NCI-H2171 (cell line): ENCODE measurements around the gene PPM1L.

ENCODE experiments used
- DNase-seq: peaks from one replicate; lab custom pipeline; 2025; lab: John Stamatoyannopoulos, UW

Gene PPM1L

GRCh38 chr3:160765211-160765610 is 9.2 kb downstream of the PPM1L start:
- no peak for DNase-seq

- no peak for DNase-seq
These were observed 12.0 kb downstream of the PPM1L start for GRCh38 chr3:160768031-160768430.

- no peak for DNase-seq
These were observed 12.9 kb downstream of the PPM1L start for GRCh38 chr3:160768918-160769317.

DNA sequence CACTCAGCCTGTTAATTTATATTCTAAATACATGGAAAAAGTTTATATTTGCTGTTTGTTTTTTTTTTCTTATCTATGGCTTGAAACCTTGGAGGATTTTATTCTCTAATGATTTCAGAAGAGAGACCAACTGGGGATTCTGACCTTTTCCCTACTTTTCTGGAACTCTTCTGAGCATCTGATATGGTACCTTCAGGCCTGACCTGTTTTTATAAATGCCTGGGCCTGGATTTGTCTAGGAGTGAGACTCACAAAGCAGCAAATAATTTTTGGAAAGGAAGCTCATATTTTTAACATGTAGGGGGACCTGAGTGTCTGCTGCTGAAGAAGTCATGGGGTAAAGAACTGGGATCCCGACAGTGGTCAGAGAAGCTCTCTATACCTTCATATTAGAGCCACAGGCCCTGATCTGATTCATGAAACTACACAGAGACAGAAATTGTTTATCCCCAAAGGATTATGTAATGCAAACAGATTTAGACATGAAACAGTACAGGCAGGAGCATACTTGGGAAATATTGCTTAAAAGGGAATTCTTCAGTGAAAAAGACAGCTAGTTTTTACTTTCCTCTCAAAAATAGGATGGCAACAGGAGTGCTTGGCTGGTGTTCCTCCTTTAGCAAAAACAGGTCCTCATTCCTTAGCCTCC is 15.9 kb downstream of the PPM1L start:
- no peak for DNase-seq

GRCh38 chr3:160773722-160774121 is 17.7 kb downstream of the PPM1L start:
- no peak for DNase-seq

GRCh38 chr3:160774172-160774571 is 18.1 kb downstream of the PPM1L start:
- DNase-seq = no peak

DNA sequence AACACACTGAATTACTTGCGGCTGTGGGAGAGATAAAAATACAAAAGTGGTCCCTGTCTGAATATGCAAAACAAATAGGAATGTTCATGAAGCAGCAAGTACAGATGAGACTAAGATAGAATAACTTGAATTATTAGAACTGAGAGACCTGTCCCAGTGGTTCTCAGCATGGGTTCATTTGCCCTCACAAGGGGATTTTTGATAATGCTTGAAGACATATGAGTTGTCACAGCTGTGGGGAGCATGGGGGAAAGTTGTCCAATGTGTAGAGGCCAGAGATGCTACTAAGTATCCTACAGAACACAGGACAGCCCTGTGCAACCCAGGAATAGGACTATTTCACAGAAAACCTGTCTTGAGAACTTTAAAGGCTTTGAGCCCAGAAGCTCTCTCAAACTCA is 22.4 kb downstream of the PPM1L start:
- DNase-seq = no peak

DNA sequence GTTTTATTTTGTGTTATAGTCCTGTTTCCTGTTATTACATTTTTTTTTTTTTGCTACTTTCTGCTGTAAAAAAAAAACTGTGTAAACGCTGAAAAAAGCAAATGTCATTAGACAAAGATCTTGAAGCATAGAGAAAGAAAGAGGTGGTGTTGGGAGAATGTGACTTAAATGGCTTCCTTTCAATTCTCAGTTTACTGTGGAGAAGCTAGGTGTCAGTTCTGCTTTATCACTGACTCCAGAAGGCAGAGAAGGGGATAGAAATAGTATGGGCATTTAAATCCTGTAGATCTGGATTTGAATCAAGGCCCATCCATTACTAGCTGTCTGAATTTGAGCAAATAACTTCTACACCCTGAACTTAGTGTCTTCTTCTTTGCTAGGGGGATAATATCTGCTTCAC is 23.0 kb downstream of the PPM1L start:
- no peak for DNase-seq

DNA sequence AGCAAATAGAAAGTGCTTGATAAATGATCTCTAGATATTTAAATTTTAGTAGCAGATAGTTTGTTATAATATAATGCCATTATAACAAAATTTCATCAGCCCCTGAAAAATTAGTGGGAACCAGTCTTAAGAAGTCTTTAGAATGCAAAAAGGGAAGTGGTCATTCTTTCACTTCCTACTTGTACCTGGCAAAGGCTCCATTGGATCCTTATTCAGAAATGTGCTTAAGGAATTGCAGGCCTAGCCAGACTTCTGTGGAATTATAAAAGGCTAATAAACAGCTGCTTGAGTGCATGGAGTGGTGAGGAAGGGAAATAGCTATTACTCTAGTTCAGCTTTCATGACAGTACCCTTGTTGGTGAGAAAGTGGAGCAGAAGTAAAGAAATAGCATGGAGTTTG is 24.2 kb downstream of the PPM1L start:
- no peak for DNase-seq

- no peak for DNase-seq
These were observed 25.4 kb downstream of the PPM1L start for GRCh38 chr3:160781402-160781801.

DNA sequence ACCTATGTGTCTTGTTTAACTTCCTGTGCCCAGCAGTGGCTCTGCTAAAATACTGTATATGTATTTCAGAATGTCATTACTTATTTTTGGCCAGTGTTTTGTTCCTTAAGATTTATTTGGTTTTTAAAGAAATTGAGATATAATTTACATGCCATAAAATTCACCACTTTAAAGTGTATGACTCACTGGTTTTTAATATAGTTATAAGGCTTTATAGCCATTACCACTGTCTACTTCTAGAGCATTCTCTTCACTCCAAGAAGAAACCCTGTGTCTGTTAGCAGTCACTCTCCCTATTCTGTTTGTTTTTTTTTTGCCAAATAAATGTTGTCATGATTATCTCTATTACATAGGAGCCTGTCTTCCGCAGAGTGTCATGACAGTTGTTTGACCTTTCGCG is 25.8 kb downstream of the PPM1L start:
- DNase-seq = no peak

GRCh38 chr3:160784853-160785252 is 28.8 kb downstream of the PPM1L start:
- no peak for DNase-seq

DNA sequence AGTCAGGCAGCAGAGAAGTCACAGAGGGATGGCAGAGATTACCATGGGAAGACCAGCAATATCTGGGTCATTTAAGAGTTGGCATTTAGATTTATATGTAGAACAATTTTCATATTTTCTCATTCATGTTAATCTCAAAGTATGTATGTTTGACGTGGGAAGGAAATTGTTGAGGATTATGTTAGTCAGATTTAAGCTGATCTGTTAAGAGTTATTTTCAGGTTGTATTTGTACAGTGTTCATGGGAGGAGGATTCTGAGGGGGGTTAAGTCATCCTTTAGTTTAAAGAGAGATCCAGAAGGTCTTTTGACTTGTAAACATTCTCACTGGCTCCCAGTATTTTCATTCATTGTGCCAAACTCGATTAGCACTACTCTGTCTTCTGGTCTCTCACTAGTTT is 34.7 kb downstream of the PPM1L start:
- DNase-seq = no peak

DNA sequence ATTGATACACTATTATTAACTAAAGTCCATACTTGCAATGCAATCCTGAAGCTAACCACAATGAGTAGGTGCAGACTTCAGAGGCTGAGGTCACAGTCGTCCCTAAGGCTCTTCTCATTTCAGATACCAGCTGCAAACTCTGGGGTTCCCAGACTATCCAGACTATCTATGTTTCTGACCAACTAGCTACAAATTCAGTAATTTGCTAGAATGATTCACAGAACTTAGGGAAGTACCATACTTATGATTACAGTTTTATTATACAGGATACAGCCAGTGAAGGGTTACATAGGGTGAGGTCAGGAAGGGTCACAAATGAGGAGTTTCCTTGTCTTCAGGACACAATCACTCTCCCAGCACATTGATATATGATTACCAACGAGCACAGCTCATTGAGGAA is 36.5 kb downstream of the PPM1L start:
- DNase-seq = no peak

DNA sequence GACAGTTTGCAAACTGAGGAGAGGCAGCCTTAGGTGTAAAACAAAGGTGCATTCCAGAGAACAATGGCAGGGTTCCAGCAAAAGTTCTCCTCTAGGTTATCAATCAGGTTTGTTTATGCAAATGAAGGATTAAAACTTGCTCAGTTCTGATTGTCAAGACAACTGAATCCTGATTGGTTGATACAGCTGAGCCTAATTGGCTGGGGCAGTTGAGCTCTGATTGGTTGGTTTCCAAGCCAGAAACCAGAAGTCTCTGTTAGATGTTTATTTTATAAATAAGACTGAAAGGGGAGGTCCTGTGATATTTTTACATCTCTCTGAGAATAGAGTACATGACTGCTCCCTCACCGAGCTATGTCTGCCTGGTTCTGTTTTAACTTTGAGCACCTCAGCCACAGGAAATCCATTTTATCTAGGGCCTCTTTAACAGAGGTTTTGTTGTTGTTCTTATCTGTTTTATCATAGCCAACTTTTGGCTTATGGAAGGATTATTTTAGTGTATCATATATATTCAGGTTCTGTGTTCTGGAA is 37.8 kb downstream of the PPM1L start:
- DNase-seq = no peak

DNA sequence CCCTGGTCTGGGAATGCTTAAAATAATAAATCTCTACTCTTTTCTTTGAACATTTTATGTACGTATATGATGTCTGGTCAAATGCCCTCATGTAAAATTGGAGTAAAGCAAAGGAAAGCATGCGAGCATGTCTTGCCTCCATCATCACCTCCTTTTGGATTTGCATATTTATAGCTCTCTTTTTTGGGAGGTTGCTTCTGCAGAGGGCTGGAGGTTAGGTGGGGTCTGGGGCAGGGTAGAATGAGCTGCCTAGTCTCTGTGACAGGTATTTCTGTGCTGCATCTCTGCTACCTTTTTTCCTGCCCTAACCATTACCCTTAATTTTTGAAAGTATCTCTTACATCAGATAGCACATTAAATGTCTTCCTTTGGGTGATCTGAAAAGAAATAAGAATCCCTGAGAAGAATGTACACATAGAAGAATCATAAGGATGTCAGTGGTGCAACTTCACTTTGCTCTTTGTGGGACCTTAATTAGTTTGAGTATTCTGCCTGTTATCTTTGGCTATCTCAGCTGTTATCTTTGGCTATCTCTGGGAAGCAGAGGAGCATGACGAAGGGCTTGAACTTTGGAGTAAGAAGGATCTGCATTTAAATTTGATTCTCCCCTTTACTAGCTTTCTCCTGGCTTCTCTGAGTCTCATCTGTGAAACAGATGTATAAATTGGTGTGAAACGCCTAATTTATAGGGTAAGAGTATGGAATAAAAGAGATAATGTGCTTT is 40.2 kb downstream of the PPM1L start:
- no peak for DNase-seq

- DNase-seq = peak; percentile 16
These were observed 40.8 kb downstream of the PPM1L start for GRCh38 chr3:160796813-160797164.

DNA sequence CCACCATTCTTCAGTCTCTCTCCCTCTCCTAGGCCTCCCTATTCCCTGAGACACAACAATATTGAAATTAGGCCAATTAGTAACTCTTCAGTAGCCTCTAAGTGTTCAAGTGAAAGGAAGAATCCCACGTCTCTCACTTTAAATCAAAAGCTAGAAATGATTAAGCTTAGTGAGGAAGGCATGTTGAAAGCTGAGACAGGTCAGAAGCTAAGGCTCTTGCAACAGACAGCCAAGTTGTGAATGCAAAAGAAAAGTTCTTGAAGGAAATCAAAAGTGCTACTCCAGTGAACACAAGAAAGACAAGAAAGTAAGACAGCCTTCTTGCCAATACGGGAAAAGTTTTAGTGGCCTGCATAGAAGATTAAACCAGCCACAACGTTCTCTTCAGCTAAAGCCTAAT is 41.3 kb downstream of the PPM1L start:
- DNase-seq = no peak

GRCh38 chr3:160801386-160802118 is 45.5 kb downstream of the PPM1L start:
- no peak for DNase-seq

DNA sequence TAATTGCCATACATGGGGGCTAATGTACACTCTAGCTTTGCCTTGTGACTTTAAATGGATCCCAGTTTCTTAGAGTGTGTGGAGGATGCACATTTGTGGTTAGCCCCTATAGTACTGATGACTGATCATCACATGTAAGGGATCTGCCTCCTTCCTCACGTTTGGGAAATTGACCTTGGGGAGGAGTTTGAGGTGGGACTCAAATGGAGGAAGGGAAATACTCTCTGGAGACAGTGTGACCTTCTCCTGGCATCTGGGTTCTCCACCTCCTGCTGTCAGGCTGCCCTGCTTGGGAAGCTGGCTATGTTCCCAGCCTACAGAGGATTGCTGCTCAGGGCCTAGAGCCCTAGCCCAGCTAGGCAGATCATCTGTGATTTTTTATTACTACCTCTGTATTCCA is 48.7 kb downstream of the PPM1L start:
- peak; percentile 88 for DNase-seq

DNA sequence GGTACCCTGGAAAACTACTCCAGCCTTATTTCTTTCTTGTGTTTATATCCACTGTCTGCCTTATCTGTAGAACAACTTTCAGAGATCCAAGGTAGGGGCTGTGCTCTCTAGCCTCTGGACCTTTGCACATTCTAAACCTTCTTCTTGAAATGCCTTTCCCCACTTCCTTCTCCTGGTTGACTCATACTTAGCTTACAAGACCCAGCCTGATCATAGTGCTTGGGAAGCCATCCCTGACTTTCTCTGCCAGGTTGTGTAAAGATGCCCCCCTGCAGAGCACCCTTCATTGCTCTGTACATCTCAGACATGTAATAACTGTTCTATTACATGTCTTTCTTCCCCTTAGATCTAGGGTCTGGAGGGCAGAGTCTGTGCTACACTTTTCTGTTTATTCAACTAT is 50.1 kb downstream of the PPM1L start:
- no peak for DNase-seq

DNA sequence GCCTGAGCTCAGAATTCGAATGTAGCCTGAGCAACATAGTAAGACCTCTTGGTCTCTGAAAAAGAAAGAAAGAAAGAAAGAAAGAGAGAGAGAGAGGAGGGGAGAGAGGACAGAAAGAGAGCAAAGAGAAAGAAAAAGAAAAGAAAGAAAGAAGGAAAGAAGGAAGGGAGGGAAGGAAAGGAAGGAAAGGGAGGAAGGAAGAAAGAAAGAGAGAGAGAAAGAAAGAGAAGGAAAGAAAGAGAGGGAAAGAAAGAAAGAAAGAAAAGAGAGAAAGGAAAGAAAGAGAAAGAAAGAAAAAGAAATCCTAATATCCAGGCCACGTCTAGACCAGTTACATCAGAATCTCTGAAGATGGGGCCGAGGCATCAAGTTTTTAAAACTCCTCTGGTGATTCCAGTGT is 50.7 kb downstream of the PPM1L start:
- no peak for DNase-seq

DNA sequence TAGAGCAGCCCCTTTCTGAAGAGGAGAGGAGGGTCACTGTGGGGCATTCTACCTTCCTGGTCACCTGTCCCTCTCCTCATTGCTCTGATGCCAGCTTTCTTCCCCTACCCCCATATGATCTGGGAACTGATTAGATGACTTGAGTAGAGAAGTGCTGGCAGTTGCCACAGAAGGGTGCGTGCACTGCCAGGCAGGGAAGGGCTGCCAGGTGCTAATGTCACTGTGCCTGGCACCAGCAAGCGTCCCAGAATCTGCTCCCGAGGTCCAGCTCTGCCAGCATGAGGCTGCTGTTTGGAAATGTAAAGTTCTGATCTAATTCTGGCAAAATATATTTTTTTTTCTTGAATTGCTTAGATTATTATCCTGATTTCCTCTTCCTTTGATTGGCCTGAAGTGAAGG is 52.8 kb downstream of the PPM1L start:
- DNase-seq = no peak
